WTC11 (cell line): ENCODE results near the gene MIOX. TPM values are rescaled to one million over a fixed set of nuclear protein-coding genes. Genes with fewer than 3 reads are reported as not detected.

Source experiments
- ATAC-seq: fragments of 200-7000 bp; cut with Tn5 transposase; 2 replicates; pipeline ENCODE4 v1.10.0; 2021; ENCODE audit warnings: mild to moderate bottlenecking, moderate library complexity
- CTCF ChIA-PET: fragments of 300-600 bp; sonication (Branson Sonifier 250); formaldehyde crosslinking; loops from one replicate; lab custom pipeline; 2021; ENCODE audit warnings: antibody characterized with exemption; lab: Charles Lee
- POLR2A ChIA-PET: fragments of 350-600 bp; sonication (Branson Sonifier 250); formaldehyde crosslinking; loops from one replicate; lab custom pipeline; 2021; ENCODE audit warnings: antibody characterized with exemption; lab: Charles Lee
- DNase-seq: peaks from one replicate; pipeline ENCODE4 v3.0.0; 2021; ENCODE audit warnings: low spot score
- H3K27ac Mint-ChIP-seq: 2 replicates; pipeline ENCODE4 v1.8.0; 2021; ENCODE audit warnings: mixed read lengths
- H3K27me3 Mint-ChIP-seq: 2 replicates; pipeline ENCODE4 v1.8.0; 2021; ENCODE audit warnings: low read depth, mild to moderate bottlenecking, moderate library complexity, mixed read lengths
- H3K36me3 Mint-ChIP-seq: 2 replicates; pipeline ENCODE4 v1.8.0; 2021; ENCODE audit warnings: mixed read lengths
- H3K4me1 Mint-ChIP-seq: 2 replicates; pipeline ENCODE4 v1.8.0; 2022; ENCODE audit warnings: mixed read lengths
- H3K4me3 Mint-ChIP-seq: 2 replicates; pipeline ENCODE4 v1.8.0; 2021; ENCODE audit warnings: mild to moderate bottlenecking, moderate library complexity, mixed read lengths
- H3K9me3 Mint-ChIP-seq: 2 replicates; pipeline ENCODE4 v1.8.0; 2021; ENCODE audit warnings: mixed read lengths
- CREM ChIP-seq: sonication (generic); formaldehyde crosslinking; IDR thresholded peaks from 2 replicates; pipeline ENCODE4 v1.8.1; 2022; ENCODE audit warnings: mild to moderate bottlenecking, missing genetic modification reagents, moderate library complexity
- ELF4 ChIP-seq: sonication (generic); formaldehyde crosslinking; IDR thresholded peaks from 2 replicates; pipeline ENCODE4 v1.8.1; 2022; ENCODE audit warnings: low read depth, mild to moderate bottlenecking, moderate library complexity, missing genetic modification reagents
- FOXP1 ChIP-seq: sonication (generic); formaldehyde crosslinking; IDR thresholded peaks from 2 replicates; pipeline ENCODE4 v1.8.0; 2022; ENCODE audit warnings: missing genetic modification reagents, mild to moderate bottlenecking, moderate library complexity, borderline replicate concordance
- GTF2I ChIP-seq: fragments of 250-450 bp; sonication (Bioruptor Pico); conservative IDR thresholded peaks from 2 replicates; pipeline ENCODE4 v1.4.0; 2021; ENCODE audit warnings: mild to moderate bottlenecking
- JUN ChIP-seq: sonication (generic); formaldehyde crosslinking; IDR thresholded peaks from 2 replicates; pipeline ENCODE4 v1.8.0; 2023; ENCODE audit warnings: mild to moderate bottlenecking, missing genetic modification reagents
- MLX ChIP-seq: sonication (generic); formaldehyde crosslinking; IDR thresholded peaks from 2 replicates; pipeline ENCODE4 v1.8.1; 2023; ENCODE audit warnings: mild to moderate bottlenecking, missing genetic modification reagents, moderate library complexity
- MYBL2 ChIP-seq: sonication (generic); formaldehyde crosslinking; IDR thresholded peaks from 2 replicates; pipeline ENCODE4 v1.8.1; 2023; ENCODE audit warnings: mild to moderate bottlenecking, moderate library complexity, missing genetic modification reagents
- NFYB ChIP-seq: sonication (generic); formaldehyde crosslinking; conservative IDR thresholded peaks from 2 replicates; pipeline ENCODE4 v1.8.0; 2022; ENCODE audit warnings: low read depth, missing genetic modification reagents
- NR1H2 ChIP-seq: sonication (generic); formaldehyde crosslinking; IDR thresholded peaks from 2 replicates; pipeline ENCODE4 v1.9.0; 2021; ENCODE audit warnings: mild to moderate bottlenecking, moderate library complexity, missing genetic modification reagents
- NR2C2 ChIP-seq: sonication (generic); formaldehyde crosslinking; IDR thresholded peaks from 2 replicates; pipeline ENCODE4 v1.8.0; 2022; ENCODE audit warnings: mild to moderate bottlenecking, missing genetic modification reagents
- OVOL2 ChIP-seq: fragments of 250-450 bp; sonication (Bioruptor Pico); IDR thresholded peaks from 2 replicates; pipeline ENCODE4 v1.9.0; 2021; ENCODE audit warnings: mild to moderate bottlenecking, borderline replicate concordance
- PRRX2 ChIP-seq: fragments of 250-450 bp; sonication (Bioruptor Pico); IDR thresholded peaks from 2 replicates; pipeline ENCODE4 v1.8.0; 2021; ENCODE audit warnings: mild to moderate bottlenecking
- SMAD3 ChIP-seq: sonication (generic); formaldehyde crosslinking; IDR thresholded peaks from 2 replicates; pipeline ENCODE4 v1.8.0; 2022; ENCODE audit warnings: missing genetic modification reagents, mild to moderate bottlenecking, borderline replicate concordance
- STAT6 ChIP-seq: sonication (generic); formaldehyde crosslinking; conservative IDR thresholded peaks from 2 replicates; pipeline ENCODE4 v1.8.1; 2023; ENCODE audit warnings: mild to moderate bottlenecking, low read depth, missing genetic modification reagents, moderate library complexity
- USF1 ChIP-seq: sonication (generic); formaldehyde crosslinking; IDR thresholded peaks from 2 replicates; pipeline ENCODE4 v1.8.0; 2022; ENCODE audit warnings: mild to moderate bottlenecking, missing genetic modification reagents
- ZBTB21 ChIP-seq: sonication (generic); formaldehyde crosslinking; IDR thresholded peaks from 2 replicates; pipeline ENCODE4 v1.8.1; 2023; ENCODE audit warnings: mild to moderate bottlenecking, missing genetic modification reagents, borderline replicate concordance
- ZNF121 ChIP-seq: sonication (generic); formaldehyde crosslinking; IDR thresholded peaks from 2 replicates; pipeline ENCODE4 v1.8.0; 2023; ENCODE audit warnings: missing genetic modification reagents
- ZNF138 ChIP-seq: sonication (generic); formaldehyde crosslinking; conservative IDR thresholded peaks from 2 replicates; pipeline ENCODE4 v1.8.1; 2022; ENCODE audit warnings: mild to moderate bottlenecking, moderate library complexity, missing genetic modification reagents
- ZNF263 ChIP-seq: sonication (generic); formaldehyde crosslinking; IDR thresholded peaks from 2 replicates; pipeline ENCODE4 v1.8.1; 2022; ENCODE audit warnings: low read depth, mild to moderate bottlenecking, moderate library complexity, missing genetic modification reagents
- ZNF281 ChIP-seq: sonication (generic); formaldehyde crosslinking; IDR thresholded peaks from 2 replicates; pipeline ENCODE4 v1.8.0; 2023; ENCODE audit warnings: mild to moderate bottlenecking, missing genetic modification reagents
- ZNF425 ChIP-seq: fragments of 250-450 bp; sonication (Bioruptor Pico); conservative IDR thresholded peaks from 2 replicates; pipeline ENCODE4 v1.9.0; 2021; ENCODE audit warnings: mild to moderate bottlenecking
- total RNA-seq: library from RNA; stranded (reverse); gene quantifications from 3 replicates; pipeline ENCODE4 v1.2.3, GENCODE V29; 2021
- TF ChIP-seq, protein P1 (sequence below): sonication (generic); formaldehyde crosslinking; IDR thresholded peaks from 2 replicates; pipeline ENCODE4 v1.8.0; 2022; ENCODE audit warnings: mild to moderate bottlenecking, missing genetic modification reagents
- TF ChIP-seq, protein P2 (sequence below): sonication (generic); formaldehyde crosslinking; IDR thresholded peaks from 2 replicates; pipeline ENCODE4 v1.8.1; 2023; ENCODE audit warnings: mild to moderate bottlenecking, missing genetic modification reagents, moderate library complexity
- TF ChIP-seq, protein P3 (sequence below): fragments of 250-450 bp; sonication (Bioruptor Pico); IDR thresholded peaks from 2 replicates; pipeline ENCODE4 v1.9.0; 2021; ENCODE audit warnings: moderate library complexity, mild to moderate bottlenecking, inconsistent platforms, borderline replicate concordance

The MIOX gene
- total RNA-seq, 1 experiment from 2014 or later: 0.33 TPM

DNA sequence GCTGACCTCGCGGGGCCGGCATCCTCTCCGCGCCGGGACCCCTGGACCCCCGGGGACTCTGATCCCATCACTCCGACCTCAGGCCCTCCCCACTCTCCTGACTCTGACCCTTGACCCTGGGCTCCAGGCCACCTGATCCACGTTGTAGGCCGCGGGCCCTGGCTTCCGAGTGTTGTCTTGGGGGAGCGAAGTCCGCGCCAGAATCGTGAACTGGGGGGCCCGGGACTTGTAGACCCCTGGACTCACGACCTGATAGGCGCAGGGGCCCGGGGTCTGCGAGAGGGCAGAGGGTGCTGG, 43.9 kb downstream of the MIOX start (continued):
- no peak for TF ChIP-seq ZNF138 (CRISPR knock-in tag)
- TF ChIP-seq SMAD3 (CRISPR knock-in tag): no peak
- TF ChIP-seq NR1H2 (CRISPR knock-in tag): no peak
- no peak for TF ChIP-seq GTF2I (CRISPR knock-in tag)
- TF ChIP-seq, protein P1, sequence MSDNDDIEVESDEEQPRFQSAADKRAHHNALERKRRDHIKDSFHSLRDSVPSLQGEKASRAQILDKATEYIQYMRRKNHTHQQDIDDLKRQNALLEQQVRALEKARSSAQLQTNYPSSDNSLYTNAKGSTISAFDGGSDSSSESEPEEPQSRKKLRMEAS (CRISPR knock-in tag): no peak
- TF ChIP-seq MLX (CRISPR knock-in tag): no peak

DNA sequence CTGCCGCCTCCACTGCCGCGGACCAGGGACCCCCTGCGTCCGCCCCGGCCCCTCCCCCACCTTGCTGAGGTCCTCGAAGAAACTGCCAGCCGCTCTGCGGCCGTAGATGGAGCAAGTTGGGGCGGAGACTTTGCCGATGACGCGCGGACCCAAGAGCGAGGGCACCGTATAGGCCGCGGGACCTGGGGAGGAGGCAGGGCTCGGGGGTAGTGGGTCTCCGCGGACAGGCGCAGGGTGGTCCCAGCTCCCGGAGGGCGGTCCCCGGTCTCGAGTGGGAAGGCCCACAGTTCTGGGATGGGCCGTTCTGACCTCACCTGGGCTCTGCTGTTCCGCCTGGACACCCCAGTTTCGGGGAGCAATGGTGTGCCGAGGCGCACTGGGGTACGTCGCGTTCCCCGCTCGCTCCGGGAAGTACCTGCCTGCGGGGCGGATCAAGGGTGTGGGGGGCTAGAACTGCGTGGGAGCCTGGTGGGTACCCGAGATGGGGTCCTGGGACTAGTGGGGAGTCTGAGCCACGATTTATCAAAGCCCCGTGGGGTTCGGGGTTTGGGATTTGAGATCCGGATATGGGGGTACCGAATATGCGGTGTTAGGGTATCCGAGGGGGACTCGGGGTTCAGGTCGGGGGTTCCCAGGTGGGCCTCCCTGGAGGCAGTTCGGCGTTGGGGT, 44.4 kb downstream of the MIOX start:
- ChIA-PET POLR2A (no interaction called here), CTCF (interaction anchor here (1.3 kb wide), 3 partner anchors 23 to 169 kb away, joined by 4 to 7 read pairs (median 7); partner anchors contain the start of genes LMF2, NCAPH2 and SYCE3)
- Mint-ChIP-seq H3K36me3 (no peaks in the 10 kb centered on the region), H3K4me1 (peaks cover 15% of the 10 kb centered on the region), H3K27me3 (peaks cover 80% of the 10 kb centered on the region), H3K27ac (no peak overlapping the region), H3K4me3 (peak overlapping the region; percentile 72), H3K9me3 (no peaks in the 10 kb centered on the region)
- no peak for TF ChIP-seq OVOL2 (CRISPR knock-in tag)
- no peak for TF ChIP-seq MYBL2 (CRISPR knock-in tag)
- TF ChIP-seq NFYB: no peak
- no peak for TF ChIP-seq ZNF263 (CRISPR knock-in tag)
- TF ChIP-seq USF1 (CRISPR knock-in tag): no peak
- TF ChIP-seq ZNF121: no peak
- TF ChIP-seq, protein P2, sequence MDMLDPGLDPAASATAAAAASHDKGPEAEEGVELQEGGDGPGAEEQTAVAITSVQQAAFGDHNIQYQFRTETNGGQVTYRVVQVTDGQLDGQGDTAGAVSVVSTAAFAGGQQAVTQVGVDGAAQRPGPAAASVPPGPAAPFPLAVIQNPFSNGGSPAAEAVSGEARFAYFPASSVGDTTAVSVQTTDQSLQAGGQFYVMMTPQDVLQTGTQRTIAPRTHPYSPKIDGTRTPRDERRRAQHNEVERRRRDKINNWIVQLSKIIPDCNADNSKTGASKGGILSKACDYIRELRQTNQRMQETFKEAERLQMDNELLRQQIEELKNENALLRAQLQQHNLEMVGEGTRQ (CRISPR knock-in tag): no peak
- no peak for TF ChIP-seq ELF4 (CRISPR knock-in tag)
- no peak for TF ChIP-seq STAT6
- TF ChIP-seq, protein P3, sequence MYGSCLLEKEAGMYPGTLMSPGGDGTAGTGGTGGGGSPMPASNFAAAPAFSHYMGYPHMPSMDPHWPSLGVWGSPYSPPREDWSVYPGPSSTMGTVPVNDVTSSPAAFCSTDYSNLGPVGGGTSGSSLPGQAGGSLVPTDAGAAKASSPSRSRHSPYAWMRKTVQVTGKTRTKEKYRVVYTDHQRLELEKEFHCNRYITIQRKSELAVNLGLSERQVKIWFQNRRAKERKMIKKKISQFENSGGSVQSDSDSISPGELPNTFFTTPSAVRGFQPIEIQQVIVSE: no peak
- no peak for TF ChIP-seq FOXP1 (CRISPR knock-in tag)
- no peak for TF ChIP-seq NR2C2 (CRISPR knock-in tag)
- no peak for TF ChIP-seq CREM (CRISPR knock-in tag)
- TF ChIP-seq ZNF425 (CRISPR knock-in tag): no peak
- TF ChIP-seq JUN (CRISPR knock-in tag): no peak
- no peak for TF ChIP-seq ZBTB21 (CRISPR knock-in tag)
- TF ChIP-seq PRRX2 (CRISPR knock-in tag): no peak
- no peak for TF ChIP-seq ZNF281 (CRISPR knock-in tag)
- peak; percentile 40 for ATAC-seq
- peak; percentile 79 for DNase-seq
